Measurements from ENCODE around the gene DOK5.
"Not testable (repeated sequence)": the region's sequence is repeated elsewhere in the genome, so short reads cannot be mapped to it uniquely, and the experiment has no call there.

DOK5 gene

GRCh38 chr20:54470697-54471096 lies 4.7 kb upstream of the DOK5 start:
- no peak for DNase-seq (ENCODE audit: low spot score)

DNA sequence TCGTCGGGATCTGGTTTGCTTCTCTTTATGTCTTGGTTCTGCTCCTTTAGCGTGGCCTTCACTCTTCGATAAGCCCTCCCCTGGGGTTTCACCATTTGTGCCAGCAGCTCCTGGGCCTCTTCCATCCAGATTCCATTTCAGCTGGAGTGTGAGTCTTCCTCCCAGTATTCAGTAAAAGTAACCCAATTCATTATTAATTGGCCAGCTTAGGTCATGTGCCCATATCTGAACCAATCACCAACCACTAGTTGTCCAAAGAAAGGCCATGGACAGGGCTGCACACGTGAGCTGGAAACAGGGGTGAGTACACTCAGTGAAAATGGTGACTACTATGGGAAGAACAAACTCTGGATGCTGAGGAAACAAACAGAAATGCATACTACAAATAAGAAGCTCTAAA lies 2.8 kb upstream of the DOK5 start:
- no peak for DNase-seq (ENCODE audit: low spot score)

DNA sequence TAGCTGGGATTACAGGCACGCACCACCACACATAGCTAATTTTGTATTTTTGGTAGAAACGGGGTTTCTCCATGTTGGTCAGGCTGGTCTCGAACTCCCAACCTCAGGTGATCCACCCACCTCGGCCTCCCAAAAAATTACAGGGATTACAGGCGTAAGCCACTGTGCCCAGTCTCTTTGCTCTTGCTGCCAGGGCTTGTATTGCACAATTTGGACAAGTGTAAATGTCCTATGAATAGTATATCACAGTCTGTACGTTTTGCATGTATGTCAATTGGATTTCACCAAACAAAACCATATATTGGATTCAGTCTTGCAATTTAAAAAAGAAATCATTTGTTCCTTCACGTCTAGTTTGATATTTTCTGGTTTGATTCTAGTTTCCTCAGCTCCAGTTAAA lies 2.1 kb upstream of the DOK5 start:
- DNase-seq (ENCODE audit: low spot score) = no peak

- DNase-seq (ENCODE audit: low spot score) = no peak
These were observed 1.3 kb upstream of the DOK5 start for GRCh38 chr20:54474046-54474445.

GRCh38 chr20:54474866-54475265 lies 527 bp upstream of the DOK5 start:
- DNase-seq (ENCODE audit: low spot score) = no peak

DNA sequence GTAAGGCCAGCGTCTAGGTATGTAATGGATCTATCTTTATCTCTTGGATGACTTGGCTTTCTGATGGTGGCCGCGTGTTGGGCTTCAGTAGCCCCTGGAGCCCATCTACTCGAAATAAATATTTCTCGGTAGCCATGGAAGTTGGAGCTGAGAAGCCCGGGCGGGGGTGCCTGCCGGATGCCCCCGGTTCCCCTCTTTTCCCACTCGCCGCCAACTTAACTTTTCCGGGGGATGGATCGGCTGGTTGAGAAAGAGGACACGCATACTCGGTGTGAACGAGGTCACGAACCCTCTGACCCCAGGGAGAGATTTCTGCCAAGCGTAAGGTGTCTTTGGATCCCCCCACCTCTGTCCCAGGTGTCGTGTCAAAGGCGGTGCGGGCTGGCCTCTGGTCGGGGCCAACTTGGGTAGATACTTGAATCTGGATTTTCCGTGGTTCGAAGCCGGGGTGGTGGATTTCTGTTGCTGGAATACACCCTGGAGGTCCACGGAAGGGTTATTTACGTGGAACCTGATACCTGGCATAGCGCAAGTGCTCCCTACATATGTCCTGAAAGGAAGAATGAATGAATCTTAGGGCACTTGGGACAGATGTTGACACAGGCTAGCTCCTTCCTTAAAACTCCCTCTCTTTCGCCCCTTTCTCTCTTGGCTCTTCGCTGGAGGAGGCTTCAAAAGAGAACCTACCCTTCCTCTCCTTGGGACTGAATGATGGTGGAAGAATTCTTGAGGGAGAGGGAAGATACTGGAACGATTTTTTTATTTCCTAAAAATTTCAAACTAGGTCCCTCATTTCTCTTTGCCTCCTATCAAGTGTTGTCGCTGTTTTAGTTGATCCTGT lies 996 bp downstream of the DOK5 start:
- no peak for DNase-seq (ENCODE audit: low spot score)

DNA sequence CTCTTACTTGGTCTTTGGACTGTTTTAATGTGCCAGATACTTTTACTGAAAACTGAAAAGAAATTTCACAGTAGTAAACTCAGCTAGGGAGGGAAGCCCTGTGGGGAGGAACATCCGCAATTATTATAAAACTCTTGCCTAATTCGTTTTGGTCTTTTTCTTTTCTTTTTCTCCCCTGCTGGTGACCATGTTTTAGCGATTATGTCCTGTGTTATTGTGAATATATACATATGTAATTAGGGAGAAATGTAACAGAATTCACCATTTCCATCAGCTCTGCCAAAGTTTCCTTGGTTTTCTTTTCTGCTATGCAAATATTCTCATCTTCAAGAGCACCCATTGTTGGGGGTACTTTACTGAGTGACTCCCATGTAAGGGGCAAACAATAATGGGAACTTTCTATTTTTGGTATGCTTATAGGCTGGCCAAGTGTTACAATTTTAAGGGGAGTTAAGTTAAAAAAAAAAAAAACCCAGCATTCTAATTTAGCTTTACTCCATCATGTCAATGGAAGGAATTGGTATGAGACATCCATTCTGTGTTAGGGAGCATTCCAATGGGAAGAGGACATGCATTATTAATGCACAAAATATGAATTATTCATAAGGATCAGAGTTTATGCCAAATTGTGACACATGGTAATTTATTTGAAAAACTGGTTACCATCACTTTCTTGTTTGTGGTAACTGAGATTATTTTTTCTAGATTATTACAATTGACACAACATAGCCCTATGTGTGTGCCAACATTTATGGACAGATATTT lies 2.0 kb downstream of the DOK5 start:
- DNase-seq (ENCODE audit: low spot score) = no peak

DNA sequence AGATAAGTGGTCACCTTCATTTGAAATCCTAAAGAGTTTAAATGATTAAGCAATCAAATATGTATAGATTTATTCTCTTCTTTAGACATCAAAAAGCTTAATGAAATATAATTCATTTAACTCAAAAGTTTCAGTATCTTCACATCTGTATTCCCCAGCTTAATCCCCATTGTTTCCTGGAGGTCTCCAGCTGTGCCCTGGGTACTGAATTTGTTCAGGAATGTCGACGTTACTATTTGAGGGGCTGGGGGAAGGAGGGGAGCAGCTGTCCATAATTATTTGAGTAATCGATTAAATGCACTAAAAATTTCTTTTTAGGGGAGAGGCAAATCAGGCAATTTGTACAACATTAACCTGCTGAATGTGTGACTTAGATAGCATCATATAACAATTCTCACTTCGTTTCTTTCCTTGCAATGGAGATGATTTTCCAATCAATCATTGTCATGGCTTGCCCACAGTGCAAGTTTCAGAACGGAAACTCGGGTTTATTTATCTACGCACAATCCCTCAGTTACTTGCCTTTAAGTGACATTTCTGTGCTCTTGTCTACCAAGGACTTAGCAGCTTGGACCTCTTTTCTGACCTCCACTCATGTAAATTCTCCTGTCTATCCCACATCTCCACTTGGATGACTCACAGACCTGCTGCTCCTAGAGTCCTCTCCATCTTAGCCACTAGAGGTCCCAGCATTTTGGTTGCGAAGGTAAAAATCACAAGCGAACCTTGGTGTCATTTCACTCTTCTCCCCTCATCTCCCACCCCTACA lies 3.9 kb downstream of the DOK5 start:
- no peak for DNase-seq (ENCODE audit: low spot score)

GRCh38 chr20:54479937-54480336 lies 4.5 kb downstream of the DOK5 start:
- DNase-seq (ENCODE audit: low spot score) = not testable (repeated sequence)

DNA sequence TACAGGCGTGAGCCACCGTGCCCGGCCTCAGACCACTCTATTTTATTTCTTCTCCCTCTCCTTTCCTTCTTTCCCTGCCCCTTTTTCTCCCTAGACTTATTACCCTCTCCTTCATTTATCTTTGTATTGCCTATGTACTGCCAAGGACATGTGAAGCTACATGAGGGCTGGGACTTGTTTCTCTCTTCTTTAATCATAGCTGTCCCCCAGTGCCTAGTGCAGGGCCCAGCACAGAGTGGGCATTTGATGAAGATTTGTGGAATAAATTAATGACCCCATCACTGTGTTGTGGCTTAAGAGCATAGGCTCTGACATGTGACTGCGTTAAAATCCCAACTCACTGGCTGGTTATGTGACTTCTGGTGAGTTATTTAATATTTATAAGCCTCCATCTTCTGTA lies 6.0 kb downstream of the DOK5 start:
- no peak for DNase-seq (ENCODE audit: low spot score)

DNA sequence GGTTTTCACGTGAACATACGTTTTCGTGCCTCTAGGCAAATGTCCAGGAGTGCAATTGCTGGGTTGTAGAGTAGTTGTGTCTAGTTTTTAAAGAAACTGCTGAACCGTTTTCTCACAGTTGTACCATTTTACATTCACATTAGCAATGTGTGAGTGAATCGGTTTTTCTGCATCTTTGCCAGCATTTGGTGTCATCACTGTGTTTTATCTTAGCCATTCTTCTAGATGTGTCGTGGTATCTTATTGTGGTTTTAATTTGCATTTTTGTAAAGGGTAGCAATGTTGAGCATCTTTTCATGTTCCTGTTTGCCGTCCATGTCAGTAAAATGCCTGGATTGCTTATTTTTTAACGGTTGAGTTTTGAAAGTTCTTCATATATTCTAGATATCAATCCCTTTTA lies 10.2 kb downstream of the DOK5 start:
- no peak for DNase-seq (ENCODE audit: low spot score)

DNA sequence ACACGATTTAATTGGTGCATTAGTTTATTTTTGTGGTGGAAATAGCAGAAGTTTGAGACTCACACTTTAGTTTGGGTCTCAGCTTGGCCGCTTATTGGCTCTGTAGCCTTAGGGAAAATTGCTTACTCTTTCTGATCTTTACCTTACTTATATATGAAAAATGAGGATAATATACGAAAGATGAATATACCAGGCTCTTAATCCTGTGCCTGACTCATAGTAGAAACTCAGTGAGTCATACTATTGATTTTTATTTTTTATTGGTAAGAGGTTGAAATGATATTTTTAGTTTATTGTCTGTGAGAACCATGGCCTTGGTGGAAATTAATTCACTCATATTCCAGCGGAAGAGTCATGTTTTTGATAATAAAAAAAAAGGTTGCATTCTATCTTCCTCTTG lies 11.2 kb downstream of the DOK5 start:
- no peak for DNase-seq (ENCODE audit: low spot score)

DNA sequence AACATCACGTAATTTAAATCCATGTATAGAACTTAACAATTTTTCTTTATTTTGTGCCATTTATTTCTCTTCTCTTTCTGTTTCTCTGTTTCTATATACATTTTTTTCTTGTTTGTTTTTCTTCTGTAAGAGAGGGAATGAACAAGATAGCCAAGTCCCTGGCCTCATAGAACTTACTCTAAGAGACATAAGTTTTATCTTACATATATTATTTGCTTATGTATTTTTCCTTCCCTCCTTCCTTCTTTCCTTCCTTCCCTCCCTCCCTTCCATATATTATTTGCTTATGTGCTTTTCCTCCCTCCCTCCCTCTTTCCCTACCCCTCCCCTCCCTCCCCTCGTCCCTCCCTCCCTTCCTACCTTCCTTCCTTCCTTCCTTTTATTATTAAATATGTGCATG lies 13.0 kb downstream of the DOK5 start:
- no peak for DNase-seq (ENCODE audit: low spot score)

DNA sequence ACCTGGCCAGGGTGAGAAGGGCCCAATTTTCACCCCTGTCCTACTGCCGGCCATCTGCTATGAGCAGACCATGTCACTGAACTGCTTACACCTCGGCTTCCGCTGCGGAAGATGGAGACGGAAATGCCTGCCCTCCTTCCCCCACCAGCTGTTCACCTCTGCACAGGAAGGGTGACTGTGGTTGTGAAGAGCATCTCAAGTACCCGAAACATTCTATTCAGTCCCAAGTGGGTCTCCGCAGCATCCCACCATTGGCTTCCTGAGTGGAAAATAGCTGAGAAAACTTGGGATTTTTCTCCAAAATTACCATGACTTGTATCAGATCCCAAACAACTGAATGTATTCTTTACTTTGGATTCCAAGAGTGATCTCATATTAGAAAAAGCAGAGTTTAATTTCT lies 16.1 kb downstream of the DOK5 start:
- no peak for DNase-seq (ENCODE audit: low spot score)

GRCh38 chr20:54494303-54495006 lies 19.1 kb downstream of the DOK5 start:
- no peak for DNase-seq (ENCODE audit: low spot score)

DNA sequence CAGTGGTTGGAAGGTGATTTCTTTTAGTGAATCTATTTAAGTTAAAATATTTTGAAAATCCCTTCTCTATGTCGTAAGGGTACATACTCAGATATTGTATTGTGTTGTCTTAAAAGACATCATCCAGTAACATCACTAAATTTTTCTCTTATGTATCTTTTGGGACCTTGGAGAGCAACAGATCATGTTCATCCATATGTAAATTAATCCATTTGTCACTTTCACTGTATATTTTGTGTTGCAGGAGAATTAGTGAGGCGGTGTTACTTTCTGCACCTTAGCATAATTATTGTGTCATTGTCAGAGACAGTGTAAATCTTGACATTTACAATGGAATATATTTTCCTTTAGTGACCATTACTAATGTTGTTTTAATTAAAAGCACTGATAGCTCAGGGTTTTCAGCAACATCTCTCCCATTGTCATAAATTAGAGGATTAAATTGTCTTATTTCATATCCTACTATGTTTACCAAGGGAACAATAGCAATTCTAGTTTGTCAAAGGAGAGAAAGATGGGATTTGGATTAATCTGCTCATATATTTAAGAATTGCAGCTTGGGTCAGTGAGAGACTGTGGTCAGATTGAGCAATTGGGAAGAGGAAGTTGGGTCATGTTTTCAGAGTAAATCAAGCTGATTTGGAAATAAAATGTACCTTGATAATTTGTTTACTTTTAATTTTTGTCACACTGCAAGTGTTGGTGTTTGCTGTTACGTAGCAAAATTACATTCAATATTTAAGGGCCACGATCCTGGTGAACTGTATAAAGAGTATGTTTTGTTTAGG lies 22.7 kb downstream of the DOK5 start:
- DNase-seq (ENCODE audit: low spot score) = no peak

- no peak for DNase-seq (ENCODE audit: low spot score)
These were observed 23.7 kb downstream of the DOK5 start for GRCh38 chr20:54499111-54499510.

- no peak for DNase-seq (ENCODE audit: low spot score)
These were observed 26.8 kb downstream of the DOK5 start for GRCh38 chr20:54502179-54502578.

DNA sequence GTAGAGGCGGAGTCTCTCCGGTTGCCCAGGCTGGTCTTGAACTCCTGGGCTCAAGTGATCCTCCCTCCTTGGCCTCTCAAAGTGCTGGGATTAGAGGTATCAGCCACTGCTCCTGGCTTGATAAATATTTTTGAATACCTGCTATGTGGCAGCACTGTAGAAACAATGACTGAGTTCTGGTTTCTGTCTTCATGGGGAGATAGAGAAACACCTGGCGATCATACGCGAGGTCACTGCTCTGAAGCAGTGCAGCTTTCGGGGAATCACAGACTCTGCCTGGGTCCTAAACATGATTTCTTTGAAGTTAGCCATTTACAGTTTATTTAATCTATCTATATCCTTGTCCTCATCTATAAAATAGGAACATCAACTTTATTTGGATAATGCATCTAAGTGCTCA lies 31.2 kb downstream of the DOK5 start:
- DNase-seq (ENCODE audit: low spot score) = no peak

DNA sequence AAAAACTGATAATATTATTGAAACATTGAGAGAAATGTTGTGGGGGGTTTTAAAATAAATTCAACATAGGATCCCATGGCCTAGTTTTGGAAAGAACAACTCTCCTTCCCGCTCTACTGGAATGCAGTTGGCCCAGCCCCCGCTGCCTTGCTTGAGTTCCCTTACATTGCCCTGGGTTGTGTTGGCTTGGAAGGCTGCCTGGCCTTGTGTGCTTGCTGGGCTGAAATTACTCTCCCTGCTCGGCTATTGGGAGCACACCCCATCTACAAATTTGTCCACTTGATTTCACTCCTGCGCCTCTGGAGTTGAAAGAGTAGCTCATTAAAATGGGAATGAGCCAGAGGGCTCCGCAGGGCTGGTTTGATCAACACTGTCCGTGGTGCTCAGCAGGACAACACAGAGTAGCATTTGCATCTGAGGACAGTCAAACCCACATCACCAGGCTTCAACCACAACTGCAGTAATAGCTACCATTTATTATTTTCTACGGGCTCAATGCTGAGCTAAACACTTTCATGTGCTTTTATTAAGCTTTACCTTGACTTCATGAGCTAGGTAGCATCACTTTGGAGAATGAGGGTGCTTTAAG lies 35.2 kb downstream of the DOK5 start:
- DNase-seq (ENCODE audit: low spot score) = peak; percentile 68

- no peak for DNase-seq (ENCODE audit: low spot score)
These were observed 37.3 kb downstream of the DOK5 start for GRCh38 chr20:54512694-54513093.

All from Ammon's horn (tissue), 1 donor.